Measurements from ENCODE around the gene AHDC1. TPM values are rescaled to one million over a fixed set of nuclear protein-coding genes. Genes with fewer than 3 reads are reported as not detected.

AHDC1 gene
- total and polyA plus RNA-seq, 9 of the 15 experiments (the other 6 are each of a cell fraction or from before 2014, with no cell fraction given), result 0.21 to 36.4 (median 4.7) TPM

GRCh38 chr1:27598902-27599528 is 4.9 kb downstream of the AHDC1 start:
- peak; percentile 87 for FAIRE-seq
- ATAC-seq, result peak; percentile 52
- H3K9ac ChIP-seq (ENCODE audit: insufficient read depth in 1 of 2, low read depth in 2 of 2, low read length in 2 of 2), result peak overlapping the region in 1 of 2 experiments; percentile 72; a peak in 2 of 4 replicates
- peaks cover 76 to 84% of the 10 kb centered on the region in 2 experiments for H3K4me1 ChIP-seq (replicated peaks in 1 of 2; ENCODE audit: control insufficient read depth in 2 of 2, insufficient read depth in 2 of 2, low read length in 2 of 2)
- H3K4me3 ChIP-seq, result no peak overlapping the region
- POLR2A ChIA-PET, result interaction anchor here (0.5 to 4.5 kb wide), 11 partner anchors 7 to 390 kb away, joined by 3 to 28 read pairs (median 3); no protein-coding TSS in a partner anchor
- peaks cover 98% of the 10 kb centered on the region for H3K79me2 ChIP-seq (ENCODE audit: control insufficient read depth, insufficient read depth, low read length)
- no TSS peak for BruUV-seq (replicated peaks)
- peak overlapping the region; percentile 56 for H3K4me2 ChIP-seq (ENCODE audit: insufficient read depth, low read length)
- peak overlapping the region; percentile 16; the same call in 1 of the 3 replicates for H3K27ac ChIP-seq (ENCODE audit: extremely low read depth, low read depth, low read length)
- peaks cover 16% of the 10 kb centered on the region for H3K9me1 ChIP-seq (ENCODE audit: control insufficient read depth, insufficient read depth, low read length)
- no peaks in the 10 kb centered on the region for H3K27me3 ChIP-seq (ENCODE audit: control insufficient read depth in 2 of 2, insufficient read depth in 2 of 2, low read length in 2 of 2)
- no peaks in the 10 kb centered on the region for H3K9me3 ChIP-seq (replicated peaks; ENCODE audit: control insufficient read depth, insufficient read depth, low read depth, low read length)
- H3K36me3 ChIP-seq (ENCODE audit: control insufficient read depth, insufficient read depth, low read length), result peaks cover 33% of the 10 kb centered on the region; the same call in 2 of the 3 replicates
- DNase-seq (ENCODE audit: extremely low read depth in 1 of 4, low spot score in 3 of 4), result peak; percentile 78 to 88 (median 84)
- peaks cover 53% of the 10 kb centered on the region for H4K20me1 ChIP-seq (replicated peaks; ENCODE audit: control insufficient read depth, insufficient read depth, low read length)
- in situ Hi-C loops (cut with MboI) (no loop called here), intact Hi-C loops (cut with micrococcal nuclease) (no loop called here)
- CTCF ChIA-PET (ENCODE audit: low intra/inter-chr PET ratio), result no interaction called here
- H2AFZ ChIP-seq (ENCODE audit: low read depth, low read length), result no peak overlapping the region
- WGBS (ENCODE audit: insufficient coverage, low coverage, missing lambda C conversion rate), result 4% methylated on average over 4 of the region's 6 CpGs
- TF ChIP-seq HDAC1 (IDR thresholded peaks at IDR 0.05), result peak in 1 of 2 experiments; percentile 64; a peak in 1 of 4 replicates
- no peak for TF ChIP-seq ELF1 (tag; IDR thresholded peaks at IDR 0.05)
- TF ChIP-seq STAT5A (IDR thresholded peaks at IDR 0.05; ENCODE audit: borderline replicate concordance, low read length), result no peak
- TF ChIP-seq ATF6 (CRISPR knock-in tag; IDR thresholded peaks at IDR 0.05), result 0 out of 2 replicates have a peak, but pooled peaks have one; percentile 72
- no peak for TF ChIP-seq HBP1 (CRISPR knock-in tag; IDR thresholded peaks at IDR 0.05)
- no peak for TF ChIP-seq PREB (CRISPR knock-in tag; IDR thresholded peaks at IDR 0.05)
- TF ChIP-seq TOE1 (IDR thresholded peaks at IDR 0.05; ENCODE audit: borderline replicate concordance), result peak; percentile 64; the same call in 1 of the 2 replicates
- TF ChIP-seq TOE1 (CRISPR knock-in tag; IDR thresholded peaks at IDR 0.05; ENCODE audit: borderline replicate concordance, low read depth), result no peak
- TF ChIP-seq NFE2 (IDR thresholded peaks at IDR 0.05; ENCODE audit: low read depth), result peak; percentile 64
- no peak for TF ChIP-seq CREB5 (CRISPR knock-in tag; IDR thresholded peaks at IDR 0.05)
- no peak for TF ChIP-seq ZNF41 (CRISPR knock-in tag; conservative IDR thresholded peaks at IDR 0.05)
- peak; percentile 66; the same call in 1 of the 2 replicates for TF ChIP-seq TFAP4 (CRISPR knock-in tag; IDR thresholded peaks at IDR 0.05; ENCODE audit: borderline replicate concordance)
- TF ChIP-seq CEBPB (tag; IDR thresholded peaks at IDR 0.05), result no peak
- no peak for TF ChIP-seq GABPA (tag; conservative IDR thresholded peaks at IDR 0.05; ENCODE audit: low read depth)

Data from K562 (cell line).